SK-N-SH treated with all-trans-retinoic acid at 6 μM for 48 hours (cell line): Measurements from ENCODE around the gene FLAD1.

Source experiments
- ATAC-seq: fragments of 200-7000 bp; cut with Tn5 transposase; 3 replicates; pipeline ENCODE4 v1.9.1; 2020; ENCODE audit warnings: mild to moderate bottlenecking, moderate library complexity
- ARNTL ChIP-seq: fragments of 450-650 bp; formaldehyde crosslinking; IDR thresholded peaks from 2 replicates; pipeline ENCODE4 v1.5.0; 2020; ENCODE audit warnings: low read depth, mild to moderate bottlenecking, moderate library complexity, borderline replicate concordance
- CREB5 ChIP-seq: fragments of 250-450 bp; sonication (Bioruptor Pico); IDR thresholded peaks from 2 replicates; pipeline ENCODE4 v1.5.1; 2020; ENCODE audit warnings: low read depth, mild to moderate bottlenecking, moderate library complexity
- CSDC2 ChIP-seq: fragments of 250-450 bp; sonication (Bioruptor Pico); IDR thresholded peaks from 2 replicates; pipeline ENCODE4 v1.5.0; 2020; ENCODE audit warnings: mild to moderate bottlenecking, moderate library complexity
- CSRNP3 ChIP-seq: fragments of 250-450 bp; sonication (Bioruptor Pico); IDR thresholded peaks from 2 replicates; pipeline ENCODE4 v1.5.1; 2021; ENCODE audit warnings: mild to moderate bottlenecking, moderate library complexity
- GLIS3 ChIP-seq: fragments of 250-450 bp; sonication (Bioruptor Pico); IDR thresholded peaks from 2 replicates; pipeline ENCODE4 v1.5.0; 2020; ENCODE audit warnings: mild to moderate bottlenecking, moderate library complexity
- ISL1 ChIP-seq: fragments of 250-450 bp; sonication (Bioruptor Pico); IDR thresholded peaks from 2 replicates; pipeline ENCODE4 v2.1.2; 2022; ENCODE audit warnings: mild to moderate bottlenecking, moderate library complexity
- PATZ1 ChIP-seq: fragments of 250-450 bp; sonication (Bioruptor Pico); IDR thresholded peaks from 2 replicates; pipeline ENCODE4 v1.8.0; 2020; ENCODE audit warnings: mild to moderate bottlenecking, moderate library complexity, borderline replicate concordance
- POU6F1 ChIP-seq: fragments of 250-450 bp; sonication (Bioruptor Pico); IDR thresholded peaks from 2 replicates; pipeline ENCODE4 v1.8.0; 2021; ENCODE audit warnings: low read depth, mild to moderate bottlenecking, moderate library complexity, borderline replicate concordance
- PPARA ChIP-seq: fragments of 250-450 bp; sonication (Bioruptor Pico); IDR thresholded peaks from 2 replicates; pipeline ENCODE4 v1.5.0; 2020; ENCODE audit warnings: mild to moderate bottlenecking, borderline replicate concordance
- RARB ChIP-seq: fragments of 250-450 bp; sonication (Bioruptor Pico); IDR thresholded peaks from 2 replicates; pipeline ENCODE4 v1.8.0; 2021; ENCODE audit warnings: mild to moderate bottlenecking, moderate library complexity
- TOX ChIP-seq: fragments of 250-450 bp; sonication (Bioruptor Pico); IDR thresholded peaks from 2 replicates; pipeline ENCODE4 v1.8.0; 2021; ENCODE audit warnings: mild to moderate bottlenecking, moderate library complexity, borderline replicate concordance
- TSHZ2 ChIP-seq: fragments of 250-450 bp; sonication (Bioruptor Pico); IDR thresholded peaks from 2 replicates; pipeline ENCODE4 v1.5.0; 2020; ENCODE audit warnings: mild to moderate bottlenecking, moderate library complexity
- ZC3H10 ChIP-seq: fragments of 250-450 bp; sonication (Bioruptor Pico); IDR thresholded peaks from 2 replicates; pipeline ENCODE4 v1.5.1; 2021; ENCODE audit warnings: mild to moderate bottlenecking, moderate library complexity
- ZFP30 ChIP-seq: fragments of 450-650 bp; formaldehyde crosslinking; IDR thresholded peaks from 2 replicates; pipeline ENCODE4 v1.5.0; 2022; ENCODE audit warnings: mild to moderate bottlenecking, moderate library complexity
- ZNF565 ChIP-seq: fragments of 450-650 bp; formaldehyde crosslinking; conservative IDR thresholded peaks from 2 replicates; pipeline ENCODE4 v1.5.0; 2020; ENCODE audit warnings: low read depth, mild to moderate bottlenecking, moderate library complexity
- ZNF70 ChIP-seq: fragments of 450-650 bp; formaldehyde crosslinking; IDR thresholded peaks from 2 replicates; pipeline ENCODE4 v1.5.0; 2020; ENCODE audit warnings: mild to moderate bottlenecking, moderate library complexity

The FLAD1 gene

GRCh38 chr1:155003766-155004351 is 20.7 kb downstream of the FLAD1 start:
- ATAC-seq = no peak
- TF ChIP-seq ARNTL = no peak
- TF ChIP-seq, all 23 proteins: peak for 0

- TF ChIP-seq TOX (CRISPR knock-in tag) (no peak), CSDC2 (CRISPR knock-in tag) (no peak), GLIS3 (CRISPR knock-in tag) (no peak), ZFP30 (no peak), ZC3H10 (CRISPR knock-in tag) (no peak), TSHZ2 (CRISPR knock-in tag) (no peak)
- no peak for ATAC-seq
Measured at GRCh38 chr1:155004352-155005075, 21.4 kb downstream of the FLAD1 start.

- ATAC-seq = no peak
- TF ChIP-seq CSRNP3 (CRISPR knock-in tag) (no peak), CREB5 (CRISPR knock-in tag) (no peak), ARNTL (no peak), ISL1 (CRISPR knock-in tag) (no peak), ZNF565 (CRISPR knock-in tag) (no peak), PPARA (CRISPR knock-in tag) (no peak), RARB (CRISPR knock-in tag) (no peak), CSDC2 (CRISPR knock-in tag) (no peak), GLIS3 (CRISPR knock-in tag) (no peak), PATZ1 (CRISPR knock-in tag) (no peak), POU6F1 (CRISPR knock-in tag) (no peak), ZNF70 (CRISPR knock-in tag) (no peak)
Measured at GRCh38 chr1:155005076-155006011, 22.2 kb downstream of the FLAD1 start.
